Measurements from ENCODE around the gene IL6ST. TPM values are rescaled to one million over a fixed set of nuclear protein-coding genes. Genes with fewer than 3 reads are reported as not detected.
"Not testable (repeated sequence)": the region's sequence is repeated elsewhere in the genome, so short reads cannot be mapped to it uniquely, and the experiment has no call there.

The IL6ST gene
- 32.0 TPM for total RNA-seq

DNA sequence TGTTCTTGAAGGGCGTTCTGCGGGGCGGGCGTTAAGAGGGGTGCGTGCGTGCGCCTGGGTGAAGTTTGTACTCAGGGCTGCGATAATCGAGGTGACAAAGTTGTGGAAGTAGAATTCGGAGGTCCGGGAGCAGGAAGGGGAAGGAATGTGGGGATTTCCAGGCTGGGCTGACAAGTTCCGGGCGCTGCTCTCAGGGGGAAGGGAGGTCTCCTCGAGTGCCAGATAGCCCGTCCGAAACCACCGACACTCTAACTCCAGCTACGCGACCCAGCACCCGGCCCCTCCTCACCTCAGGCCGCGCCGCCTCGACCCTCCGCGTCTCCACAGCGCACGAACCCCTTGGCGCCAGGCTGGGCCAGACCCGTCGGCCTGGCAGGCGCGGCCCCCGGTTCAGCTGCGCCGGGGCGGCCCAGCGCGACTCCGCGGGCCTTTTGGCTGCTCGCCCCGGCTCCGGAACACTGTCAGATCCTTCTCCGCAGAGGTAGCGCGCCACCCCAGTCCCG lies at the start of gene IL6ST:
TSS of gene IL6ST (minus strand) at position 469 of the 503 bp plus-strand sequence. CDS start 18,685 bp downstream, outside the sequence.
- DNase-seq, result no peak

DNA sequence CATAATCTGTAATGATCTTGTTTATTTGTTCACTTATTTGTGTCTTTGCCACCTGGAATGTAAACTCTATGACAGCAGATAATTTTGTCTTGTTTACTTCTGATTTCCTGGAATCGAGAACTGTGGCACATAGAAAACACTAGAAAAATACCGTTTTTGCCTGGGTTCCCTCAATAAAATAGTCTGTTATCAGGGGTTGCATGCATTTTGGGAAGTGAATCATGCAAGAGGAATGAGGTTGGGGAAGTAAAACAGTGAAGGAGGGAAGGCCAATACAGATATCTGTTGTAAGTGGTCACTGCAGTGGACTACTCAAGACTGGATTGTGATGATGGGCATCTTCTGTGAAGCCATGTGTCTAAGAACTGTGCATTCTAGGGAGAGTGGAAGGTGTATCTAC lies 45.2 kb upstream of the IL6ST start:
- no peak for DNase-seq

DNA sequence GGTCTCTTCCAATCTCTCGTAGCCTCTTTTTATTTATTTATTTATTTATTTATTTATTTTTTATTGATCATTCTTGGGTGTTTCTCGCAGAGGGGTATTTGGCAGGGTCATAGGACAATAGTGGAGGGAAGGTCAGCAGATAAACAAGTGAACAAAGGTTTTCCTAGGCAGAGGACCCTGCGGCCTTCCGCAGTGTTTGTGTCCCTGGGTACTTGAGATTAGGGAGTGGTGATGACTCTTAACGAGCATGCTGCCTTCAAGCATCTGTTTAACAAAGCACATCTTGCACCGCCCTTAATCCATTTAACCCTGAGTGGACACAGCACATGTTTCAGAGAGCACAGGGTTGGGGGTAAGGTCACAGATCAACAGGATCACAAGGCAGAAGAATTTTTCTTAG lies 43.4 kb upstream of the IL6ST start:
- not testable (repeated sequence) for DNase-seq

DNA sequence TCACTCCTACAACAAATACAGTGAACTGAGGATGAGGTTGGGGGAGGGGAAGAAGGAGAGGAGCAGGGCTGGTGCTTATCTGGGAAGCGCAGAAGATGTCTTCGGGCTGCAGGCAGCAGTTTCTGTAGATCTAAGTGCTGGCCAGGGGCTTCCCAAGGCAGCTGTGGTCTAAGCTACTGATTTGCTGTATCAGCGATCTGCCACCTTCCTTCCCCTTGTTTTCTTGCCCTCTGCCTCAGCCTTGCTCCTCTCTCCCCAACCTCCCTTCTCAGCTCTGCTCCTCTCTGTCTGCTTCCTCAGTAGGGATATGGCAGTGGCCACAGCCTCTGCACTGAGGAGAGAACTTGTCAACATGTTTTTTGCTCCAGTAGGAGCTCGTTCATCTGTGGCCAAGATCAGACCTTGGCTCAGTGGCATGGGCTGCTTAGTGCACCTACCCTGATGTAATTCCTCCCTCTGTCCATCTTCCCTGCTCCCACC lies 42.8 kb upstream of the IL6ST start:
- DNase-seq, result no peak

DNA sequence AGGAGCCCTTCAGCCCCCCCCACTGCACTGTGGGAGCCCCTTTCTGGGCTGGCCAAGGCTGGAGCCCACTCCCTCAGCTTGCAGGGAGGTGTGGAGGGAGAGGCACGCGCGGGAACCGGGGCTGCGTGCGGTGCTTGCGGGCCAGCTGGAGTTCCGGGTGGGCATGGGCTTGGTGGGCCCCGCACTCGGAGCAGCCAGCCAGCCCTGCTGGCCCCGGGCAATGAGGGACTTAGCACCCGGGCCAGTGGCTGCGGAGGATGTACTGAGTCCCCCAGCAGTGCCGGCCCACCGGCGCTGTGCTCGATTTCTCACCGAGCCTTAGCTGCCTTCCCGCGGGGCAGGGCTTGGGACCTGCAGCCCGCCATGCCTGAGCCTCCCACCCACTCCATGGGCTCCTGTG lies 40.6 kb upstream of the IL6ST start:
- not testable (repeated sequence) for DNase-seq

DNA sequence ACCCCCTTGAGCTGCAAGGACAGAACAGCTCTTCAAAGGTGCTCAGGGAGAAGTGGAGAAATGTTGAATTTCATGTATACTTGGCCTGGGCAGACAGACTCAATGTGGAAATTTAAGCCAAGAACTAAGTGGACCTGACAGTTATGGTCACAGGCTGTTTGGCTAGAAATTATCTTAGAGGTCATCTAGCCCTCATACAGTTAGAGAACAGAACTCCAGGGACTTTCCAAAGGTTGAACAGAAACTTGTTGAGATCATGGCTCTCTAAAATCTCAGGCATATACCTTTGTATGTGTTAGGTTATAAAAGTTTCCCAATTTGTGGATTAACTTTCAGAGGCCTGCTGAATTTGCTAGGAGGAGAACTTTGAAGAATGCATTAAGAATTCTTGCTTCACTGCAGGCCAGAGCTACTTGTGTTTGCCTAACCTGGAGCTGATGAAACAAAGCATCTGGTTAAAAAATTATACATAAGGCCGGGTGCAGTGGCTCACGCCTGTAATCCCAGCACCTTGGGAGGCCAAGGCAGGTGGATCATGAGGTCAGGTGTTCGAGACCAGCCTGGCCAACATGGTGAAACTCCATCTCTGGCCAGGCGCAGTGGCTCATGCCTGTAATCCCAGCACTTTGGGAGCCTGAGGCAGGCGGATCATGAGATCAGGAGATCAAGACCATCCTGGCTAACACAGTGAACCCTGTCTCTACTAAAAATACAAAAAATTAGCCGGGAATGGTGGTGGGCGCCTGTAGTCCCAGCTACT lies 35.3 kb upstream of the IL6ST start:
- not testable (repeated sequence) for DNase-seq

DNA sequence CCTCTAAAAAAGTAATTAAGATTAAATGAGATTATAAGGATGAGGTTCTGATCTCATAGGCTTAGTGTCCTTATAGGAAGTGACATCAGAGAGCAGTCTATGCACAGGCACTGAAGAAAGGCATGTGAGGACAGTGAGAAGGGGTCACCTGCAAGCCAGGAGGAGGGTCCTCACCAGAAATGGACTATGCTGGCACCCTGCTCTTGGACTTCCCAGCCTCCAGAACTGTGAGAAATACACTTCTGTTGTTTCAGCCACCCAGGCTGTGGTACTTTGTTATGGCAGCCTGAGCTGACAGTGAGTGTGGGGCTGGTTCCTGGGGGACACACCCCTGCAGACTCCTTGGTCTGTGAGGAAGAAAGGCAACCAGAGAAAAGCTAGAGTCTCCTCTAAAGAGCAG lies 34.7 kb upstream of the IL6ST start:
- no peak for DNase-seq

DNA sequence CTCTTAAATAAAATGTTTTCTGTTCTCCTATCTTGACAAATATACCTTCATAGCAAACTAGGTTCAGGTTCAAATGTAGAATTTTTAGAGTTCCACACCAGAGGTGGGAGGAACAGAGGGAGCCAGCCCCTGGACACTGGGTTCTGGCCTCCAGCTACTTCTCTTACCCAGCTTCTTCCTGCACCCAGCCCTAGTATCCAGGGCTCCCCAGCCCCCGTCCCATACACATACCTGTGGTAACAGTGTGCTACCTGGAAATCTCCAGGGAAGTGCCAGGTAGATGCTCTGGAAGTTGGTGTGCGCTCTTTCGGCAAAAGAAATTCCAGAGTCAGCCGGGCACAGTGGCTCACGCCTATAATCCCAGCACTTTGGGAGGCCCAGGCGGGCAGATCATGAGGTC lies 33.9 kb upstream of the IL6ST start:
- no peak for DNase-seq

DNA sequence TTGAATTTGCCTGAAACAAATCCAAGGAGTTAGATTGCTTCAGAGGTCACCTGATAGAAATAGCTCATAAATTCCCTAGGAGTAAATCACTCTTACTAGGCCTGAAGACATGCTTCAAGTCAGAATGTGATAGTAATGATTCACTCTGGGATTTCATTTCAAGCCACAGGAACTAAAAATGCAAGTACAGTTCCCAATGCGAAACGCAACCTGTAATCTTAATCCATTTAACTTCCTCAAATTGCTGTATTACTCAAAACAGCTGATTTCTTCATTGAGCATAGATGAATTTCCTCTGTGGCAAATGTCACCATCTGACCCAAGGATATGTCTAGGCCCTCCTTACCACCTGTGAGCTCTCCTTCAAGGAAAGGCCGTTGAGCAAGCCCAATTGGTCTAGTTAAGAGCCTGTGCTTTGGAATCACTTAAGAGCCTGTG lies 32.1 kb upstream of the IL6ST start:
- DNase-seq, result no peak

DNA sequence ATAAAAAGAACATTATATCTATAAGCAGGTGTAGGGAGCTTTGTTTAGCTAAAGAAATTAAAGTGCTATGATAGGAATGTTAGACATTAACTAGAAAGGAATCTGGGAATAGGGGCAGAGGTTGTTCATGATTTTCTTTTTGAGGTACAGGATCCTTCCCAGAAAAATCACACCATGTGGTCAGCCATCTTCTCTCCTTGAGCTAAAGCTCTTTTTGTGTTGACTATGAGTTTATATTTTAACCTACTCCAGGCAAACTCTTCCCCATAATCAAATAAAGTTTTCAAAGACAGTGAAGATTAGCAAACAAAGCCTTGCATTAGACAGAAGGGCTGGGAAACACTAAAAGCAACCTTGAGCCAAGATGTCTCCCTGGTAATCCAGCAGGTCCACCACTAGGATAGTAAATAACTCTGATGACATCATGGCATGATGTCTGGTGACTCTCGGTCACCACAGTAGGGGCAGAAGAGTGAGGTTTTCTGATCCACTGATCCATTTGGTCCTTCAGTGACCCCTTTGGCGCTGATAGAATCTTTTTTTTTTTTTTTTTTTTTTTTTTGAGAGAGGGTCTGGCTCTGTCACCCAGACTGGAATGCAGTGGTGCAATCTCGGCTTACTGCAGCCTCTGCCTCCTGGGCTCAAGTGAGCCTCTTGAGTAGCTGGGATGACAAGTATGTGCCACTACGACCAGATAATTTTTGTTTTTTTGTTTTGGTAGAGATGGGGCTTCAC lies 30.6 kb upstream of the IL6ST start:
- no peak for DNase-seq

DNA sequence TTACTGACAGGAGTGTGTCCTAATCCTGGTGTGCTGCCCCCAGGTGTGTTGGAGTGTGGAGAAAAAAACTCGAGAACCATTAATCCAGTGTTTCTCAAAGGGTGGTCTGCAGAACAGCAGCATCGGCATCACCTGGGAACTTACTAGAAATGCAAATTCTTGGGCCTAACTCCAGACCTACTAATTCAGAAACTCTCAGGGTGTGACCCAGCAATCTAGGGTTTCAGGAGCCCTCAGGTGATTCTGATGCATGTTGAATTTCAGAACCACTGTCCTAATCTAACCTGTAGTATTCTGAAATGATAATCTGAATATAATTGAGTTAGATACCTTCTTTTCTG lies 30.0 kb upstream of the IL6ST start:
- DNase-seq, result no peak

DNA sequence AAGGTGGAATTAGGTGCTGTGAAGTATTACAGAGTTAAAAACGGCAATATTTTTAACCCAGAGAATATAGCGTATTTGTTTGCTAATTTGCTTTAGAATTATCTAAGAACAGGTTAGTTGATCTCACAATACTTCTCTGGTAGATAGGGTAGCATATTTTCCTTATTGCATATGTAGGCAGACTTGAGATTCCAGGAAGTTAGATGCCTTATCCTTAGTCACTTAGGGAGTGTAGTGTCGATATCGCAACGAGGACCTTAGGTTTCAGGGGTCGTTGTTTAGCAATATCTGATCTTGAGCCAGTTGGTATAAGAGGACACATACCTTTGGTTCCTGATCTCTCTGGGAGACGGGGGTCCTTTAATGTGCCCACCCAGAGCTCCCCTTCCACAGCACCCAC lies 28.5 kb upstream of the IL6ST start:
- DNase-seq, result no peak

DNA sequence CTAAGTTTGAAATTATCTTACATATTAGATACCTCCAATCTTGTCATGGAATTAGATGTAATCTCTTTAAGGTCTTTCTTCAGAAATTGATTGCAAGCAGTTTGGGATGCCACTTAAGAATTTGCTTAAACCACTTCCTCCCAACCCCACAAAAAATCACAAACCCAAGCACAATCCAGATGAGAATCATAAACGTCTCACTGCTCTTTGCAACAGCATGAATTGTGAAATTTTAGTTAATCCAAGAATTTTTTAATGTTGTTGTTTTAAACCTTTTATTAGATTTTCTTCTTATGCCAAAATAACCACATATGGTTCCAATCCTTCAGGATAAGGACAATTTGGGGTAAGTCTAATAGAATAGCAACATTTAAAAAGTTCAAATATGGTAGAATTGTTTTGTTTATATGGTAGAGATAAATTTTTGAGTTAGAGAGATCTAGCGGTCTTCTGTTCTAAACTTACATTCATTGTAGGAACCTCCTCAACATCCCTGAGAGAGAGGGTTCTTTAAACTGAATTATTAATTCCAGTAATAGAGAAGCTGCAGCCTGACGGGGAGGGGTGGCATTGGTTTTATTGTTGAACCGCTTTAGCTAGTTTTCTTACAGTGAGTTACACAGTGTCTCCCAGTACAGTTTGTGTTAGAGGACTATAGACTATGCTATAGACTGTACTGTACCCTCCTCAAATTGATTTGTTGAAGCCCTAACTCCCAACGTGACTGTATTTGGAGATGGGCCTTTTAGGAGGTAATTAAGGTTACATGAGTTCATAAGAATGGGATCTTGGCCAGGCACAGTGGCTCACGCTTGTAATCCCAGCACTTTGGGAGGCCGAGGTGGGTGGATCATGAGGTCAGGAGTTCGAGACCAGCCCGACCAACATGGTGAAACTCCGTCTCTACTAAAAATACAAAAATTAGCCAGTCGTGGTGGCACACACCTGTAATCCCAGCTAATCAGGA lies 24.8 kb upstream of the IL6ST start:
- DNase-seq, result no peak

DNA sequence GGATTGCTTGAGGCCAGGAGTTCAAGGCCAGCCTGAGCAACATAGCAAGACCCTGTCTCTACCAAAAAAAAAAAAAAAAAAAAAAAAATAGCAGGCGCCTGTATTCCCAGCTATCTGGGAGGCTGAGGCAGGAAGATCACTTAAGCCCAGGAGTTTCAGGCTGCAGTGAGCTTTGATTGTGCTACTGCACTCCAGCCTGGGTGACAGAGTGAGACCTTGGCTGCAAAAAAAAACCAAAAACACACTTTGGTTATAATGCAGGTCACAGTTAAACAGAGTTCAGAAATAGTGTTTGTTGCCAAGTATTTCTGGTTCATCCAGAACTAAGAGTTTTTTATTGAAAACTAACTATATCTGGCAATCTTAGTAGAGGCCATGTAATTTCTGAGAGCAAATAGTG lies 24.1 kb upstream of the IL6ST start:
- DNase-seq, result no peak

DNA sequence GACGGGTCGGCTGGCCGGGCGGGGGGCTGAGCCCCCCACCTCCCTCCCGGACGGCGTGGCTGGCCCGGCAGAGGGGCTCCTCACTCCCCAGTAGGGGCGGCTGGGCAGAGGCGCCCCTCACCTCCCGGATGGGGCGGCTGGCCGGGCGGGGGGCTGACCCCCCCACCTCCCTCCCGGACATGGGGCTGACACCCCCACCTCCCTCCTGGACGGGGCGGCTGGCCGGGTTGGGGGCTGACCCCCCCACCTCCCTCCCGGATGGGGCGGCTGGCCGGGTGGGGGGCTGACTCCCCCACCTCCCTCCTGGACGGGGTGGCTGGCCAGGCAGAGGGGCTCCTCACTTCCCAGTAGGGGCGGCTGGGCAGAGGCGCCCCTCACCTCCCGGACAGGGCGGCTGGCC lies 19.9 kb upstream of the IL6ST start:
- not testable (repeated sequence) for DNase-seq

DNA sequence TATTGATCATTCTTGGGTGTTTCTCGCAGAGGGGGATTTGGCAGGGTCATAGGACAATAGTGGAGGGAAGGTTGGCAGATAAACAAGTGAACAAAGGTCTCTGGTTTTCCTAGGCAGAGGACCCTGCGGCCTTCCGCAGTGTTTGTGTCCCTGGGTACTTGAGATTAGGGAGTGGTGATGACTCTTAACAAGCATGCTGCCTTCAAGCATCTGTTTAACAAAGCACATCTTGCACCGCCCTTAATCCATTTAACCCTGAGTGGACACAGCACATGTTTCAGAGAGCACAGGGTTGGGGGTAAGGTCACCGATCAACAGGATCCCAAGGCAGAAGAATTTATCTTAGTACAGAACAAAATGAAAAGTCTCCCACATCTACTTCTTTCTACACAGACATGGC lies 19.2 kb upstream of the IL6ST start:
- DNase-seq, result not testable (repeated sequence)

DNA sequence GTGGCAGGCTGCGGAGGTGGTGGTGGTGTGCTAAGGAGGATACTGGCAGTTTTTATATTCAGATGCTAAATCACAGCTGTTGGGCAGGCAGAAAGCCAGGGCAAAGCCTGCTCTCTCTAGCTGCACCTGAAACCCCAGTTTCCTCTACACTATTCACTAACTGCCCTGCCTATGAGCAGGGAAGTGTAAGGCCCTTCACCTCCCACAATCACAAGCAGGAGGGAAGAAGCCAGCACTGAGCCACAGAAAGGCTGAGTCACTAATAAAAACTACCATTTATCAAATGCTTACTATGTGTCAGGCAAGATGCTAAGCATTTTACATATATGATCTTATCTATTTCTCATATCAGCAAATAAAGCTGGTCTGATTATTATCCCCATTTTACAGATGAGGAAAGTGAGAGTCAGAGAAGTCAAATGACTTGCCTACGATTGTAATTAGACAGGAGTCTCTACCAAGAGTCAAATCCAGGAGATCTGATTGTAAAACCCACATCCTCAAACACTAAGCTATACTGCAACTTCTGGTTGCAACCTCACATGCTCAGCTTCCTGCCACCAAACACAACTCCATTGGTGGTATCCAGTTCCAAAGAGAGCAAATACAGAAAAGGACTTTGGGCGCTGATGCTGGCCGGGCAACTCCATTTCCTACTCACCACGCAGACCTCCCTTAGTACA lies 17.7 kb upstream of the IL6ST start:
- DNase-seq, result no peak

DNA sequence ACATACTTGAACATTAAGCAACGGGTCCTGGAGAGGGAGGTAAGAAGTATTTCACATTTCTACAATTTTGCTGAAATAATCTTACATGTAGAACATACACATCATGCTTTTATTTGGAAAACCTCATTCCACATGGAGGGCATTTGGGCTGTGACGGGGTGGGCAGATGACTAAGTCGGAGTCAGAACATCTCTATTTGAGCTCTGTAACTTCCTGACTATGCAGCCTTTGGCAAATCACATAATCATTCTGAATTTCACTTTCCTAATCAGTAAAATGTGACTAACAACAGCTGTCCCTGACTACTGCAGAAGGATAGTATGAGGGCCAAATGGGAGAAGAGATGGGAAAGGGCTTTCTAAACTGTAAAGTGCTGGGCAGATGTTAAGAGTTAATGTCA lies 17.1 kb upstream of the IL6ST start:
- no peak for DNase-seq

DNA sequence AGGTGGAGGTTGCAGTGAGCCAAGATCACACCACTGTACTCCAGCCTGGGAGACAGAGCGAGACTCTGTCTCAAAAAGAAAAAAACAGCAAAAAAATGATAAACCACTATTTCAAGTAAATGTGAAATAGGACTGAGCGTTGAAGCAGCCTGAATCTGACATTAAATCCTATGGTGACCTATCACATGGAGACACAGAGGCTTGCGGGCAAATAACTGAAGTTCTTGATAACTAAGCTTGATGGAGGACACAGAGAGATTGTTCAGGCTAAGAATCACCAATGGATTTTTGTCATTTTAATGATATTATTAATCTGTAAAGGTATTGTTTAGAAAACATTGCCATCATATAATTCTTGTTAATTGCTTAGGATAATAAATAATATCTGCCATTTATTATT lies 15.7 kb upstream of the IL6ST start:
- DNase-seq, result no peak

DNA sequence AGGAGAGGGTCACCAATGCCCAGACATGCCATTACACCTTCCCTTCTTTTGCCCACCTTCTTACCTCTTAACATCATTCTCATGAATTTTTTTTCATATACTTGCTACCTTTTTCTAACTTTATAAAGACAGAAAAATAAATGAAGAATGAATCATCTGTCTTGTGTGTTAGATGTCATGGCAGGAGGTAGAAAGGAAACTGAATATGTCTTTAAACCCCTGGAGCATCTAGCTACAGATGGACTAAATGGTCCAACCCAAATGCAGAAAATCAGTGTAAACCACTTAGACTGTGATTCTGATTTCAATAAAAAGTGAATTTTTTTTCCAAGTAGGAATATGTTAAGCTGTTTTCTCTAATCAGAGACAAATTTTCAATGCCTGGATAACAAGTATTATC lies 11.8 kb upstream of the IL6ST start:
- no peak for DNase-seq

DNA sequence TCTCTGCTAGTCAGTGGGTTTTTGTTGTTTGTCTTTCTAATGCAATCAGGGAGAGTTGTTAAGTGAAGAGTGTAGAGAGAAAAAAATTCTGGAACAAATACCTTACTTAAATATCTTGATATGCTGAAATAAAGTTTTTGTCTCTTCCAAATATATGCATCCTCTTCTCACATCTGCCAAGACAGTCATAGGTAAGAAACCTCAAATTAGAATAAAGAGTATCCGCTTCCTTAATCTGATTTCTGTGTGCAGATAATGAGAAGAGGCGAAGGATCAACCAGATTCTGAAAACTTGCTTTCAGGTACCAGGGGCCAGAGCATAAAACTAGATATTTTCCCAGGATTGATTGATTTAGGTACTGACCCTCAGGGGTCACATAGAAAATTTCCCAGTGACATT lies 11.3 kb upstream of the IL6ST start:
- DNase-seq, result no peak

DNA sequence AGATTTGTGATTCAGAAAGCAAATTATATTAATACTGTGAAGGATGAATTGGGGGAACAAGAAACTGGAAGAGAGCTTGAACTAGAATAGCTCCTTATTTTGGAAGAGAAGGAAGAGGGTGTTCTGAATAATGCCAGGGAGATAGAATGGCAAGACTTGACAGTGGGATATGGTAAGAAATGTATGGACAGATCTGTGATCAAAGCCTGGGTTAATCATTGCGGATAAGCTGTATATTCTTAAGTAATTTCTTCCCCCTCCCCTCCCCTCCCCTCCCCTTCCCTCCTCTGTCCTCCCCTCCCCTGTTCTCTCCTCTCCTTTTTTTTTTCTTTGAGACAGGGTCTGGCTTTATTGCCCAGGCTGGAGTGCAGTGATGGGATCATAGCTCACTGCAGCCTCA lies 10.1 kb upstream of the IL6ST start:
- DNase-seq, result no peak
